Upper lobe of left lung (tissue), 4 donors: ENCODE results near the gene MLLT1.

Experiments used
- CTCF ChIP-seq, 6 experiments: fragments of 450-650 bp in 4 of 6; fragments of 200-600 bp in 2 of 6; sonication (generic) in 2 of 6; IDR thresholded peaks; one replicate each; pipeline ENCODE4 v1.5.1; 2016 to 2019; ENCODE audit warnings: antibody characterized with exemption in 6 of 6
- EP300 ChIP-seq, 4 donors: sonication (generic); formaldehyde crosslinking; IDR thresholded peaks; one replicate each; pipeline ENCODE4 v1.5.1; 2017; ENCODE audit warnings: antibody characterized with exemption in 4 of 4, control low read depth in 2 of 4
- POLR2A ChIP-seq, 4 donors: fragments of 450-650 bp; IDR thresholded peaks; one replicate each; pipeline ENCODE4 v1.5.1; 2016 to 2017; ENCODE audit warnings: antibody characterized with exemption in 4 of 4, mild to moderate bottlenecking in 2 of 4
- POLR2AphosphoS5 ChIP-seq, 2 donors: sonication (generic); formaldehyde crosslinking; IDR thresholded peaks; one replicate each; pipeline ENCODE4 v1.5.1; 2017; ENCODE audit warnings: antibody characterized with exemption in 2 of 2

DNA sequence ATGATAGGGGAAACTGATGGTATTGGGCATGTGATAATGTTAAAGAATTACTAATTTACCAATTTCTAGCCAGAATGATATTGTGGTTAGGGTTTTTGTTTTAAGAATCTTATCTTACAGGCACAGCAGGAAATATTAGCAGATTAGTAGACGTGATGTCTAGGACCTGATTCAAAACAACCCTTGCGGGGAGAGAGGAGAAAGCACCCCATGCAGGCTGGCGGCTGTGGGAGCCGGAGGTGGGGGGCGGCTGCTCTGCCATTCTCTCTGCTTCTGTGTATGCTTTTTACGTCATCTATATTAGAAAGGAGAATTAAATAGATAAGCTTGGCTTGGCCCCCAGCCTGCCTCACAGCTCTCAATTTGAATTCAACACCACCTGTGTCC, 41.5 kb downstream of the MLLT1 start:
- TF ChIP-seq POLR2AphosphoS5 (IDR thresholded peaks at IDR 0.05) (no peak), POLR2A (IDR thresholded peaks at IDR 0.05) (no peak), EP300 (IDR thresholded peaks at IDR 0.05) (no peak), CTCF (IDR thresholded peaks at IDR 0.05) (peak in 2 of 6 experiments; percentile 8 to 9)
